Dermis lymphatic vessel endothelial cell (primary cell): ENCODE data around the gene NAB2. TPM values are rescaled to one million over a fixed set of nuclear protein-coding genes. Genes with fewer than 3 reads are reported as not detected.

Experiments
- total RNA-seq: library from RNA; depleted of rRNA; stranded (reverse); fragments of >200 nt; gene quantifications from 2 replicates; pipeline ENCODE4 v1.2.1, GENCODE V29; 2014

NAB2 gene, protein sequence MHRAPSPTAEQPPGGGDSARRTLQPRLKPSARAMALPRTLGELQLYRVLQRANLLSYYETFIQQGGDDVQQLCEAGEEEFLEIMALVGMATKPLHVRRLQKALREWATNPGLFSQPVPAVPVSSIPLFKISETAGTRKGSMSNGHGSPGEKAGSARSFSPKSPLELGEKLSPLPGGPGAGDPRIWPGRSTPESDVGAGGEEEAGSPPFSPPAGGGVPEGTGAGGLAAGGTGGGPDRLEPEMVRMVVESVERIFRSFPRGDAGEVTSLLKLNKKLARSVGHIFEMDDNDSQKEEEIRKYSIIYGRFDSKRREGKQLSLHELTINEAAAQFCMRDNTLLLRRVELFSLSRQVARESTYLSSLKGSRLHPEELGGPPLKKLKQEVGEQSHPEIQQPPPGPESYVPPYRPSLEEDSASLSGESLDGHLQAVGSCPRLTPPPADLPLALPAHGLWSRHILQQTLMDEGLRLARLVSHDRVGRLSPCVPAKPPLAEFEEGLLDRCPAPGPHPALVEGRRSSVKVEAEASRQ
- 8.9 and 11.7 TPM in 2 replicates for total RNA-seq

GRCh38 chr12:57088354-57089270 is at the start of gene NAB2:
Gene NAB2, plus strand, starts transcription at chr12:57089114. Its CDS starts 158 bp downstream, at chr12:57089272.

GRCh38 chr12:57049890-57050289 is 39.0 kb upstream of the NAB2 start, which contains the start of gene MYO1A:
Gene MYO1A, minus strand, starts transcription at chr12:57050129. Its CDS starts 1,806 bp downstream, at chr12:57048323.

DNA sequence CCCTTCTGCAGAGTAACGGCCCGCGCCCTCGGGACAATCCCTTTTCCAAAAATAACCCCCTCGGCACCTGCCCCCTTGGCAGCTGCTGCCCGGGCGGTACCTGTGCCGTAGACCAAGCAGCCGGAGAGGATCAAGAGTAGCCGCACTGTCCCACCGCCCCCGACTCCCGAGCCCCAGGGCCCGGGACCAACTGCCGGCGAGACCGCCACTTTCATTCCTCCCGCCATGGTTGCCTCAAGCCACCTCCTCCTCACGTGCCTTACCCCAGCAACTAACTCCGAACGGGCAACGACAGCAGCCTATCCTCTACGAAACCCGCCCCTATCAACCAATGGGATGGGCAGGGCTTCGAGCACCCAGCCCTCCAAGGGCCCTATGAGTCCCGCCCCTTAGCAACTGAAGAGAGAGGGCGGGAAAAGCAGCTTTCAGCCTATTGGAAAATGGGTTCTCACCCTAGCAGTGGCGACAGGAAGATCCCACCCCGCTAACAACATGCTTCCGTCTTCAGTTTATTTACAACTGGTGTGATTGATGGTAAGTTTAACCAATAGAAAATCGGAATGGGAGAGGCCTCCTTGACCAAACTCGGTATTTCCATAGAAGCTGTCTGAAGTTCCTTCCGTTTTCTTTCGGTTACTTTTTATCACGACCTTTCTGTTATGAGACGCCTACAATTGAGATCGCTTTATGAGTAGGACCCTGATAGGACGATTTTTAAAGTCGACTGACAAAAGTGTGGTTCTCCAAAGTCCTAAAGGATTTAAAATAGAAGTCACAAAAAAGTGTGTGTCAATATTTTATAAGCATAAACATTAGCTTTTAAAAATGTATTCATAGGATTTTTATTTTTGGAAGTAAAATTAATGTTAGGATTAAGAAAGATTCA is 10.2 kb upstream of the NAB2 start, which contains the start of gene NEMP1:
Gene NEMP1 (minus strand): TSS at position 273 of the 886 bp plus-strand sequence. CDS start 46 bp downstream, at position 227.

GRCh38 chr12:57111031-57111734 is 22.3 kb downstream of the NAB2 start, which contains the start of gene STAT6:
Gene STAT6, minus strand, starts transcription at chr12:57111362. Its CDS starts 3,084 bp downstream, at chr12:57108278.

GRCh38 chr12:57127726-57128518 is 39.0 kb downstream of the NAB2 start, which contains the start of gene LRP1:
Gene LRP1, plus strand, starts transcription at chr12:57128483. Its CDS starts 482 bp downstream, at chr12:57128965.

Other genes with a start within 250 kb of the NAB2 start
- not detected in 2 replicates for gene SDR9C7, start 154.7 kb upstream of the NAB2 start, total RNA-seq
- 0.09 TPM in 1 of 2 replicates, not detected in the other for gene RDH16, start 131.5 kb upstream of the NAB2 start, total RNA-seq
- gene ZBTB39, start 82.6 kb upstream of the NAB2 start, total RNA-seq = 7.3 and 12.6 TPM in 2 replicates
- gene TAC3, start 72.6 kb upstream of the NAB2 start, total RNA-seq = not detected in 2 replicates
- gene MYO1A, start 39.0 kb upstream of the NAB2 start, total RNA-seq = not detected in 2 replicates
- gene NEMP1, start 10.3 kb upstream of the NAB2 start, total RNA-seq = 3.1 and 3.9 TPM in 2 replicates
- 0.69 and 5.4 TPM in 2 replicates for gene STAT6, start 22.2 kb downstream of the NAB2 start, total RNA-seq
- gene LRP1, start 39.4 kb downstream of the NAB2 start, total RNA-seq = 0.52 and 1.2 TPM in 2 replicates
- gene LRP1-AS, start 58.5 kb downstream of the NAB2 start, total RNA-seq = not detected in 2 replicates
- under 0.01 TPM in 1 of 2 replicates, not detected in the other for gene NXPH4, start 127.7 kb downstream of the NAB2 start, total RNA-seq
- gene SHMT2, start 140.6 kb downstream of the NAB2 start, total RNA-seq = 118 and 133 TPM in 2 replicates
- 0.11 and 0.34 TPM in 2 replicates for gene STAC3, start 162.1 kb downstream of the NAB2 start, total RNA-seq